PC-9 (cell line): ENCODE results near the gene RAB7B. TPM values are rescaled to one million over a fixed set of nuclear protein-coding genes. Genes with fewer than 3 reads are reported as not detected.
A peak's percentile ranks its signal among the peaks of the same experiment; 100 is the strongest.

Experiments used
- BruUV-seq: library from RNA; stranded (reverse); fragments of 400-500 nt; replicated peaks from 2 replicates; lab custom pipeline; 2021; lab: Mats Ljungman, UMichigan
- CTCF ChIA-PET: fragments of 300-600 bp; sonication (Branson Sonifier 250); formaldehyde crosslinking; loops from one replicate; lab custom pipeline; 2022; ENCODE audit warnings: antibody characterized with exemption; lab: Charles Lee
- POLR2A ChIA-PET: fragments of 300-600 bp; sonication (Branson Sonifier 250); formaldehyde crosslinking; loops from one replicate; lab custom pipeline; 2022; ENCODE audit warnings: antibody characterized with exemption; ENCODE audit not compliant: unreplicated experiment; lab: Charles Lee
- DNase-seq, 2 experiments: peaks; one replicate each; pipeline versions ENCODE4 v3.0.0 to v3.0.0-alpha.2; 2015 to 2022; ENCODE audit warnings: mixed read lengths in 1 of 2
- H2AFZ ChIP-seq: fragments of 200-600 bp; sonication (generic); 2 replicates; pipeline ENCODE4 v1.8.1; 2017; ENCODE audit warnings: antibody characterized with exemption
- H3F3A ChIP-seq: fragments of 200-600 bp; sonication (generic); 2 replicates; pipeline ENCODE4 v1.8.1; 2017; ENCODE audit warnings: antibody characterized with exemption, mild to moderate bottlenecking, low read depth; ENCODE audit not compliant: insufficient read depth
- H3K27ac ChIP-seq: fragments of 200-600 bp; sonication (generic); 2 replicates; pipeline ENCODE4 v1.6.1; 2016; ENCODE audit warnings: mixed run types
- H3K27me3 ChIP-seq: fragments of 200-600 bp; sonication (generic); 2 replicates; pipeline ENCODE4 v1.6.1; 2016; ENCODE audit warnings: low read depth, mixed run types; ENCODE audit not compliant: insufficient read depth
- H3K36me3 ChIP-seq: fragments of 200-600 bp; sonication (generic); 2 replicates; pipeline ENCODE4 v1.6.1; 2016; ENCODE audit warnings: low read depth, mixed run types
- H3K4me1 ChIP-seq: fragments of 200-600 bp; sonication (generic); replicated peaks from 2 replicates; pipeline ENCODE4 v1.6.1; 2016; ENCODE audit warnings: mixed run types; ENCODE audit not compliant: insufficient read depth
- H3K4me2 ChIP-seq: fragments of 200-600 bp; sonication (generic); 2 replicates; pipeline ENCODE4 v1.6.1; 2017; ENCODE audit warnings: mixed run types
- H3K4me3 ChIP-seq: fragments of 200-600 bp; sonication (generic); 2 replicates; pipeline ENCODE4 v1.6.1; 2016; ENCODE audit warnings: mixed run types
- H3K79me2 ChIP-seq: fragments of 200-600 bp; sonication (generic); 2 replicates; pipeline ENCODE4 v1.6.1; 2017; ENCODE audit warnings: low read depth, mixed run types
- H3K9me2 ChIP-seq: fragments of 200-600 bp; sonication (generic); 2 replicates; pipeline ENCODE4 v1.8.1; 2017; ENCODE audit warnings: mild to moderate bottlenecking; ENCODE audit not compliant: insufficient read depth
- H3K9me3 ChIP-seq: fragments of 200-600 bp; sonication (generic); 2 replicates; pipeline ENCODE4 v1.8.1; 2016; ENCODE audit warnings: low read depth; ENCODE audit not compliant: insufficient read depth
- H4K20me1 ChIP-seq: fragments of 200-600 bp; sonication (generic); 2 replicates; pipeline ENCODE4 v1.8.1; 2017; ENCODE audit not compliant: insufficient read depth
- EZH2 ChIP-seq: fragments of 200-600 bp; sonication (generic); IDR thresholded peaks from 2 replicates; pipeline ENCODE4 v1.8.0; 2017; ENCODE audit warnings: antibody characterized with exemption, low read depth
- intact Hi-C: fragments of 100-400 bp; cut with micrococcal nuclease; formaldehyde crosslinking; loops from one replicate; pipeline ENCODE4 v1.10.0; 2022; ENCODE audit not compliant: unreplicated experiment
- total RNA-seq: library from RNA; stranded (reverse); gene quantifications from 2 replicates; pipeline ENCODE4 v1.2.3, GENCODE V29; 2021
- TF ChIP-seq, protein P1 (sequence below): fragments of 200-600 bp; sonication (generic); conservative IDR thresholded peaks from 2 replicates; pipeline ENCODE4 v1.6.1; 2017; ENCODE audit warnings: mixed run types, antibody characterized with exemption, mild to moderate bottlenecking, moderate library complexity

The RAB7B gene
- total RNA-seq, 1 experiment from 2014 or later = not detected

DNA sequence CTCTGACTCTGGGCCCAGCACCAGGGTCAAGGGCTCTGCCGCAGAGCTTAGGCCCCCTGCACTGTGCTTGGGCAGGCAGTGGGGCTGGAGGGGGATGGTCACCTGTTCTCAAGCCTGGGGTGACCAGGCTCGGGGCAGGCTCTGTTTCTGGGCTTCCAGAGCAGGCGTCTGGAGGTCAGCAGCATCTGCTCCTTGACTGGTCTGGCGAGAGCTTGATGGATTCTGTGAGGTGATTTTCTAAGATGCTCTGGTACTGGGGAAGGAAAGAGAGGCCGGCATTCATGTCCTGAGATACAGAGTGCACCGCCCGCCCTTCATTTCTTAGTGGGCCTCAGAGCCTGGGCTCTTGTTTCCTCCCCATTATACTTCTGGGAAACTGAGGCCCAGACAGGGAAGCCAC lies 24.5 kb downstream of the RAB7B start:
- POLR2A ChIA-PET = no interaction called here
- Histone ChIP-seq H3K4me3 (no peak overlapping the region), H3K27me3 (no peaks in the 10 kb centered on the region), H3K4me2 (no peak overlapping the region), H3K4me1 (peaks cover 31% of the 10 kb centered on the region), H4K20me1 (no peaks in the 10 kb centered on the region), H3K9me3 (peaks cover 3% of the 10 kb centered on the region; the same call in 1 of the 2 replicates), H2AFZ (no peak overlapping the region), H3K79me2 (no peaks in the 10 kb centered on the region), H3K27ac (no peak overlapping the region), H3K9me2 (no peaks in the 10 kb centered on the region), H3F3A (peaks cover 18% of the 10 kb centered on the region), H3K36me3 (no peaks in the 10 kb centered on the region)
- no peak for DNase-seq
- no peak for TF ChIP-seq EZH2
- TF ChIP-seq, protein P1, sequence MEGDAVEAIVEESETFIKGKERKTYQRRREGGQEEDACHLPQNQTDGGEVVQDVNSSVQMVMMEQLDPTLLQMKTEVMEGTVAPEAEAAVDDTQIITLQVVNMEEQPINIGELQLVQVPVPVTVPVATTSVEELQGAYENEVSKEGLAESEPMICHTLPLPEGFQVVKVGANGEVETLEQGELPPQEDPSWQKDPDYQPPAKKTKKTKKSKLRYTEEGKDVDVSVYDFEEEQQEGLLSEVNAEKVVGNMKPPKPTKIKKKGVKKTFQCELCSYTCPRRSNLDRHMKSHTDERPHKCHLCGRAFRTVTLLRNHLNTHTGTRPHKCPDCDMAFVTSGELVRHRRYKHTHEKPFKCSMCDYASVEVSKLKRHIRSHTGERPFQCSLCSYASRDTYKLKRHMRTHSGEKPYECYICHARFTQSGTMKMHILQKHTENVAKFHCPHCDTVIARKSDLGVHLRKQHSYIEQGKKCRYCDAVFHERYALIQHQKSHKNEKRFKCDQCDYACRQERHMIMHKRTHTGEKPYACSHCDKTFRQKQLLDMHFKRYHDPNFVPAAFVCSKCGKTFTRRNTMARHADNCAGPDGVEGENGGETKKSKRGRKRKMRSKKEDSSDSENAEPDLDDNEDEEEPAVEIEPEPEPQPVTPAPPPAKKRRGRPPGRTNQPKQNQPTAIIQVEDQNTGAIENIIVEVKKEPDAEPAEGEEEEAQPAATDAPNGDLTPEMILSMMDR = no peak
- CTCF ChIA-PET = interaction anchor here (3.2 kb wide), 1 partner anchor 60 kb away, joined by 79 read pairs; no protein-coding TSS in a partner anchor
- intact Hi-C loops = no loop called here
- no TSS peak for BruUV-seq

GRCh38 chr1:205977402-205978014 lies 25.7 kb downstream of the RAB7B start:
- H3K4me1 ChIP-seq = peaks cover 27% of the 10 kb centered on the region
- H4K20me1 ChIP-seq = no peaks in the 10 kb centered on the region
- ChIA-PET CTCF (interaction anchor here (0.5 to 3.2 kb wide), 20 partner anchors 9 to 569 kb away, joined by 3 to 79 read pairs (median 4); partner anchors contain the start of genes SLC26A9 and SLC41A1), POLR2A (interaction anchor here (0.6 kb wide), 1 partner anchor 403 kb away, joined by 5 read pairs; no protein-coding TSS in a partner anchor)
- H3K36me3 ChIP-seq = no peaks in the 10 kb centered on the region
- no TSS peak for BruUV-seq
- DNase-seq = peak; percentile 74 to 75
- no peaks in the 10 kb centered on the region for H3K79me2 ChIP-seq
- intact Hi-C loops = loop anchor here (1.0 to 2.0 kb wide), 3 partner anchors 58 to 313 kb away; no protein-coding TSS in a partner anchor
- H2AFZ ChIP-seq = no peak overlapping the region
- TF ChIP-seq EZH2 = no peak
- TF ChIP-seq, protein P1 = peak; percentile 98
- no peaks in the 10 kb centered on the region for H3K9me2 ChIP-seq
- no peak overlapping the region for H3K27ac ChIP-seq
- no peak overlapping the region for H3K4me3 ChIP-seq
- peaks cover 3% of the 10 kb centered on the region; the same call in 1 of the 2 replicates for H3K9me3 ChIP-seq
- no peaks in the 10 kb centered on the region for H3K27me3 ChIP-seq
- no peak overlapping the region for H3K4me2 ChIP-seq
- peaks cover 24% of the 10 kb centered on the region for H3F3A ChIP-seq

DNA sequence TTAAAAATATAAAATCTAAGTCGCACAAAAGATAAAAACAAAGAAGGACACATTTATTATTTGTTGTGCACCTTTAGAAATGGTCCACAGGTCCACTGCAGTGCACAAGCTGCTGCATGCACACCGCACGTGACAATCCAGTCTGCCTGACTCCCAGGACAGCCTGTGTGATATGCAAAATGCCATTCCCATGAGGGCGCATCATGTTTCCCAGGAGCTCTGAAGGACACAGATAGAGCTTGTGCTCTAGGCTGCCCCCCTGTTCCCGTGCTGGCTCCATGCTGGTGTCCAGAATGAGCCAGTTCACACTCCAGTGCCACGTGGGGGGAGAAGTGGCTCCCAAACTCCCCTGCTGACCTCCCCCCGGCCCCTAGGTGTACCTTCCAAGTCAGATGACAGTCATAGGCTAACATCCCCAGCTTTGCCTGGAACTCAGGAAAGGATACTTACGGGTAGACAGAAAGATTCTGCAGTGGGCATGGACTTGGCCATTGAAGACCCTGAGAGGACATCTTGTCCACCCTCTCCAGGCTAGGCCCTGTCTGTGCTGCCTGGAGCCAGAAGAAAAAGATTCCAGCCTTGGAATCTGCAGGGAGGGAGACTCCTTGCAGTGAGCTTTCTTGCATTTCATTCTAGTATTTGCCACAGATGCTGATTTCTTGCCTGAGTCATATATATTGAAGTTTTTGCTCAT lies 26.3 kb downstream of the RAB7B start:
- Histone ChIP-seq H3K4me3 (no peak overlapping the region), H3K9me3 (peaks cover 3% of the 10 kb centered on the region; the same call in 1 of the 2 replicates), H3K4me2 (no peak overlapping the region), H3K79me2 (no peaks in the 10 kb centered on the region), H3K27me3 (no peaks in the 10 kb centered on the region), H3K4me1 (peaks cover 32% of the 10 kb centered on the region), H3K27ac (no peak overlapping the region), H4K20me1 (no peaks in the 10 kb centered on the region), H3F3A (peaks cover 31% of the 10 kb centered on the region), H2AFZ (no peak overlapping the region), H3K36me3 (no peaks in the 10 kb centered on the region), H3K9me2 (no peaks in the 10 kb centered on the region)
- ChIA-PET CTCF (interaction anchor here (0.5 to 3.2 kb wide), 18 partner anchors 9 to 569 kb away, joined by 3 to 79 read pairs (median 4); partner anchors contain the start of genes SLC26A9 and SLC41A1), POLR2A (no interaction called here)
- intact Hi-C loops = loop anchor here (1.0 to 2.0 kb wide), 3 partner anchors 58 to 312 kb away; no protein-coding TSS in a partner anchor
- no TSS peak for BruUV-seq
- no peak for TF ChIP-seq EZH2
- TF ChIP-seq, protein P1 = no peak
- DNase-seq = peak in 1 of 2 experiments; percentile 43
